Middle frontal gyrus (tissue), 1 donor: ENCODE results near the gene RSU1.

Experiments used
- DNase-seq: peaks from one replicate; pipeline ENCODE4 v3.0.0-alpha.2; 2015; ENCODE audit warnings: low spot score; ENCODE audit errors: extremely low spot score

The RSU1 gene

DNA sequence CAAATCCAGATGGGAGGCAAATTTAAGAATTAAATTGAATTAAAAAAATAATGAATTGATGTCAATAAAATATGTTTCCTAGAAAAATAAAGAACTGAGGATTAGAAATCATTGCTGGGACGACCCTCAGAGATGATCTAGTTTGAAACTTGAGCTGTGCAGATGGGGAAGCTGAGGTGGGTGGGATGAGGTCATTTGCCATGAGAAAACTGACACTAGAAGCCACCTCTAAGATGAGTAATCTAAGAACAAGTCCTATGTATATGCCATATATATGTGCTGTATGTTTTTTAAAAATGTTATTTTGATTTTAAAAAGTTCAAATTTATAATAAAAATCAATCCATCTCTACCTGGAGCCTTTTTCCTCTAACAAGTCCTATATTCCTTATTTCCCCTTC lies 135.7 kb downstream of the RSU1 start:
- DNase-seq = no peak

DNA sequence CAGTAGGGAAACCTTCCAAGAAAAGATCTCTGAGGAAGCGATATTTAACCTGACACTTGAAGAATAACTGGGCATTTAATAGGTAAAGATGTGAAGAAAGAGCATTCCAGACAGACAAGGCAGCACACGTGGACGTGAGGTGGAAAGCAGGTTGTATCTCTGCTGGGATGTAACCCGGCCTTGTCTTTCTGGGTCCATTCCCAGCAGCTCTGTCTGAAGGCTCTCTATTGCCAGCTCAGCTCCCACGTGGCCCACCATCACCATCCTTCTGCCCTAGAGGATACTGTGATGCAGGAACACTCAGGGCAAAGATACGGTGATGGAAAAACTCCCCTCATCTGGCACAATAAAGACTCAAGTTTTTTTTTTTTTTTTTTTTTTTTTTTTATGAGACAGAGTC lies 137.7 kb downstream of the RSU1 start:
- no peak for DNase-seq

DNA sequence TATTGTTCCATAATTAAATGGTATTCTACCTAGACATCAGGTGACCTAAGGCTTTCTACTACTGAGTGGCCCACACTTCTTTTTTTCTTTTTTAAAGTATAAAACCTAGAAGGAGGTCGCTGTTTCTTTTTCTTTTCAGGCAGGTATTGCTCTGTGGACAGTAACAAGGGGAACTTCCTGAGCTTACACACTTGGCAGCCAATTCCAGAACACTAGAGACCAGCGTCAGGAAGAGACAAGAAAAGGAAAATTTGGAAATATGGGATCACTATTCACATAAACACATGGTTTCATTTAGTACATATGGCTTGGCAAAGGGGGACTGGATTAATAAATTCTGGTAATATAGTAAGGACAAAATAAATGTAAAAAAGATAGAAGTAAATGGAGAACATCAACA lies 141.9 kb downstream of the RSU1 start:
- no peak for DNase-seq

DNA sequence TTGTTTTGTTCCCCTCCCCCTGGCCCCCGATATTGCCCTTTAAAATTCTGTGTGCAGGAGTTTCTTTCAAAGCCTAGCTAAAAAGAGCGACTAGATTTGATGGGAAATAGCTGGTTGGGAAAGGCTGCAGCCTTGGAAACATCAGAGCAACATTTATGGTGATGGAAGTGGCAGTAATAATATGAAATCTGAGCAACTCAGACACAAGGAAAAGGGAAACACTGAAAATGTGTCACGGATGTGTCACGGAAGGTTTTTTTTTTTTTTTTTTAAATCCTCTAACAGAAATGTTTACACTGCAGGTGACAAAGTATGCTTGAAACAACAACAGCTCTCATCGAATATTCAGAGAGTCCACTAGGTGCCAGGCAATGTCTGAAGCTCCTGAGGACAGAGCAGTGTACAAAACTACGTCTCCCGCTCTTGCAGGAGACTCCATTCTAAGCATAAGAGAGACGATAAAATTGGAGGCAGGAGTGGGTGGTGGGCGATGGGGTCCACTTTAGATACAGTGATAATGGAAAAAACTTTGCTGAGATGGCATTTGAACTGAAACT lies 143.0 kb downstream of the RSU1 start:
- DNase-seq = no peak

DNA sequence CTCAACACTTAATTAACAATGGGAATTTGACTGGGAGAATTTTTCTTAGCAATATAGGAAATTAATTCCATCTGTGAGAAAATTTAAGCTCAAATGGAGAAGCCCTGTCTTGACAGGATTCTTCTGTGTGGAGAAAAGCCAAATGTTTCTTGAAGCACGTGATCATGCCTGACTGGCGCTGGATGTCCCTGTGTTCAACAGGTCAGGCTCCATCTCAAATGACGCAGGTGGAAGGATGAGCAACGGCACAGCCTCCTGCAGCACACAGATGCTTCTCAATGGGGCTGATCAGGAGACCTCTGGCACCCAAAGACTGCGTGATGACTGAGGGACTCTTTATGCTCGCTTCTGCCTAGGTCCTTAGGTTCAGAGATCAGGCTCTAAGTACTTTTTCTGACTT lies 143.8 kb downstream of the RSU1 start:
- DNase-seq = no peak

DNA sequence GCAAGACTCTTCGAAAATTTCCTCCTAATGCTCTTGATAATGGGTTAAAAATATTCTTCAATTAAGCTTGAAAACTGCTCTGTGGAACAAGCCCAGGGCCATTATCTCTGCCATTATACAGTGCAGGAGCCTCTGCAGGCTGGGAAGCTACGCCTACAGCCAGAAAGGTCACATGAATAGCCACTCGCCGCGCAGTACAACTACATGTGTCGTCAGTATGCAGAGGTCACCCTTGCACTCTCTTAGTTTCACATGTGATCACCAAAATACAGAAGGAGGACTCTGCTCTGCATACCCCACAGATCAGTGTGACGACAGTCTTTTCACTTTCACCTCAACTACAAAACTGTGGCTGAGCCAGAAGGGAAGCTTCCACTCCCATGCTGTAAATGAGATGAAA lies 153.8 kb downstream of the RSU1 start:
- no peak for DNase-seq

DNA sequence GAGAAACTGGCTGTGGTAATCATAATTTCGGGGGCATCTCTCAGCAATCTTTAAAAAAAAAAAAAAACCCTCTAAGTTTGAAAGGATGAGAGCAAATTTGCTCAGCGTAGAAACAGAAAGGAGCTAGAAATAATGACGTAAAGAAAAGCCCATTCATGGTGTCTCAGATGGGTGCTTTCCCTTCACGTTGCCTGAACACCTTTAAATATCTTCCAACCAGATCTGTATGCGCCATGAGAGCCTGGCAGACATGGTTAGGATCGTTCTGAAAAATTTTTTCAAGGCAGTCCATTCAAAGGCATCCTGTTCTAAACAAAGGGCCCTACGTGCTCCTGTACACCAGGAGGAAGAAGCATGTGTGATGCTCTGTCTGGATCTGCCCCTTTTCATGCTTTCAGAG lies 154.3 kb downstream of the RSU1 start:
- DNase-seq = no peak

DNA sequence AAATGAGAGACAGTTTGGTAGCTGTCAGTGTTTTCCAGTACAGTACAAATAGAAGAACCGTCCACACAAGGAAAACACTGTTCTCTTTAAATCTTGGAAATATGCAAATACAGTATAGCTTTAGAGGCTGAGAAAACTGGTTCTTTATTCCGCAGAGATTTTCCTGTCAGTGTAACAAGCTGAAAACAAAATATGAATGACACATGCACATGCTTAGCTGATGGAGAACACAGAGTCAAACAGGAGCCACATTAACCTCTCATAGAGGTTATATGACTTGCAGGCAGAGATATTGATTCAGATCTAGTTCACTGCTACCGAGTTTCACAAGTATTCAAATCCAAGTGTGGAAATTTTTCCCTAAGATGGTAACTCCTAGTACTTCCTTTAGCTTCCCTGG lies 160.3 kb downstream of the RSU1 start:
- no peak for DNase-seq

DNA sequence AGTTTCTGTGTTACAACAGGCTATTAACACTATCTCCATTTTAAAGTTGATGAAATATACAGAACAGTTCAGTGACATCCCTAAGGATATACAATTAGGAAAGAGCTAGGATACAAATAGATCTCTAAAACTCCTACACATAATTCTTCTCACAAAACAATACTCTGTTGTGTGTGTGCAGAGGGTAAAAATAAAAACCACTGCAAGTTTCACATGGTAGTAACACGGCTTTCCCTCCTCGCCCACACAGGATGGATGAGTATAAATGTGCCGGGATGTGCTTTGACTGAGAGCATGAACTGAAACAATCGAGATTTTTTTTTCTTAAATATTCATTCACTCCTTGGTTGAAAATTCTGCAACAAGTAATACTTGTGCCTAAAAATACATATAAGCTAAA lies 164.0 kb downstream of the RSU1 start:
- no peak for DNase-seq

DNA sequence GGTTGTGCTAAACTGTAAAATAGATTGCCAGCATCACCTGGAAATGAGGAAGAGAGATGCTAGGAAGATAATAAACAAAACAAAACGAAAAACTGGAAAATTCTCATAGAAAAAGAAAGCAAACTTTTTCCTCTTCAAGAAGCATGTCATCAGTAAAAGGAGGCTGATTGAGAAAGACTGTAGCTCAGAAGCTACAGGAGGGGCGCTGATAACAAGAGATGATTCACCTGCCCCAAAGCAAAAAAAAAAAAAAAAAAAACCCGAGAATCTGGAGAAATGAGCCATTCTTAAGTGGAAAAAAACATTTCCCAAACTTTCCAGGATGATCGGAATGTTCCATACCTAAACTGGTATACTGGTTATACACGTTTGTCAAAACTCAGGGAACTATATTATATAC lies 165.1 kb downstream of the RSU1 start:
- DNase-seq = no peak

DNA sequence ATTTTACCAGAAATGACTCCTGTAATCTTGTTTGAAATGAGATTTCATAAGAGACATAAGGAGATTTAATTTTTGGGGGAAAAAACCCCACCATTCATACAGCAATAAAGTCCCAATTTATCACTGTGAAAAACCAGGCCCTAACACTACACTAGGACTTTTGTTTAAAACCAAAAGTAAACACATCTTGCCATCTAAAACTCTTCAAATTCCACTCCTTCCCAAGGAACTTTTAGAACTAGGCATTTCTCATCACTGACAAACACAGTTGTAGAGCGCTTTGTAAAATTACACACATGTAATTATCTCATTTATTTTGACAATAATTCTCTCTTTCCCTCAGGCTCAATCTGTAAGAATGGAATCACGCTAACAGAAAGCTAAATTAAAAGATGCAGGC lies 167.5 kb downstream of the RSU1 start:
- DNase-seq = no peak

DNA sequence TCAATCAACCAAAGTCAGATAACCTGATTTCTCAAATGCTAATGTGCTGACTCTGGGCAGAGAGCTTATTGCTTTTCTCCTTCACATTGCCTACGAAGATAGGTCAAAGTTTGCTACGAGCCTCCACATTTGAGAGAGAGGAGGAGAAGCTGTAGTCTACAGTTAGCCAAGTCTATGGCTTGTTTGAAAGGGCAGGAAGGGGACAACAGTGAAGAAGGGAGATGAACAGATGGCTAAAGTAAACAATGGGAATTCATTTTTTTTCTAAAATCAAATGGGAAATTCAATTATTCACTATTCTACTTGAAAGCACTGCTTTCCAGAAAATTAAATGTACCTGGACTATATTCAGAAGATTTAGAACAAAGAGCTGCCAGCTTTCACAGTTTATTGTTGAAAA lies 168.9 kb downstream of the RSU1 start:
- no peak for DNase-seq

DNA sequence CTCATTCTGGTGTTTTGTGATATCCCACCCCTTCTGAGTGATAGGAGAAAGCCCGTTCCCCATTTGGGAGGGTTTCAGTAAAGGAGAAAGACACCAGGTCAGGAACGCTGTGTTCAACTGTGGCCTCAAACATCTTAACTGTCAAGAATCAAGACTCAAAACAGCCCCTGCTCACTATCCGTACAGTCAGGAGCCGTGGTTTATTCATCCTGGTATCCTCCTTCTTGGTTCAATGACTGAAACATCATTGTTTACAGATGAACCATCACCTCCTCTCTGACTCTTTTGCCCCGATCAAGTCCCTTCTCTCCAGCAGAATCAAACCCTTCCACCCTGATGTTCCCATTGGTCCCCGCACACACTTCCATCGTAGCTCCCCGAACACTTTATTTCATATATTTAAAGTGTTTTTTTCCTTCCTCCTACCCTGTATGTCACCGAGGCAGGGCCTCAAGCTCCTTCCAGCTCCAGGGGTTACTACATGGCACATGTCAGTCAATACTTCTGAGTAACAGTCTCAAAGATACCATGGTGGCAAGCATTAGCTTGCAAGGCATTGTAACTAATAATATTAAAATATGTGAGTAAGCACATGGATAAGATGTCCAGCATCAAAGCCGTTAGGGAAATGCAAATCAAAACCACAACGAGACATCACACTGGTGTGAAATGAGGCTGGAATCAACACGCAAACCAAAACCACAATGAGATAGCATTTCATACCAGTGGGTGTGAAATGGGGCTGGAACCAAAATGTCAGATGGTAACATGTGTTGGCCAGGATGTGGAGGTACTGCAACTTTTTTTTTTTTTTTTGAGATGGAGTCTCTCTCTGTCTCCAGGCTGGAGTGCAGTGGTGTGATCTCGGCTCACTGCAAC lies 170.8 kb downstream of the RSU1 start:
- DNase-seq = no peak

DNA sequence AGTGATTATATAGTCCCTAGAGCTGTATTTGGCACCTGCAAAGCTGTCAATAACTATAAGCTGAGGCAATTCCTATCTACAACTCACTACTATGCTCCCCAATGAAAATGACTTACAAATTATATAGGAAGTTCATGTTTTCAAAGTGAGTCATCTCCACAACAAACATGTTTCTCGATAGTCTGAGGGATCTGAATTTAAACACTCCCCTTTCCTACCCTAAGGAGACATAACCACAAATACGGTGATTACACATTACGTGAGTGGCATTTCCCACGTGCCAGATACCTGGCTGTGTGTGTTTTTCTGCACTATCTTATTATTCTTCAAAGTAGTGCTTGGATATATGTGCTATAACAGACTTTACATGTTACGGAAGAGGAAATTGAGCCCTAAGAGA lies 173.1 kb downstream of the RSU1 start:
- DNase-seq = no peak

DNA sequence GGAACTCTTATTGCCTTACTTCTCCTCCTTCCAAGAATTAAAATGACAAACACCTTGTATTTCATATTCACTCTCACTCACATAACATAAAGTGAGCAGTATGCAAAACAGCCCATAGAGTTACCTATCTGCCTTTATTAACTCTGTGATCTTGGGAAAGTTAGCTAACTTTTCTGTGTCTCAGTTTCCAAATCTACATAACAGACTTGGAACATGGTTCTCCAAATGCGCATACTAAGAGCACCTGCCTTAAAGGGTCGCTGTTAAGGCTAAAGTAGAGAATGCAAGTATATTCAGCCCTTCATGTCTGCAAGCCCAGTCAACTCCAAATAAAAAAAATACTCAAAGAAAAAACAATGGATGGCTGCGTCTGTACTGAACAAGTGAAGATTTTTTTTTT lies 173.7 kb downstream of the RSU1 start:
- no peak for DNase-seq

DNA sequence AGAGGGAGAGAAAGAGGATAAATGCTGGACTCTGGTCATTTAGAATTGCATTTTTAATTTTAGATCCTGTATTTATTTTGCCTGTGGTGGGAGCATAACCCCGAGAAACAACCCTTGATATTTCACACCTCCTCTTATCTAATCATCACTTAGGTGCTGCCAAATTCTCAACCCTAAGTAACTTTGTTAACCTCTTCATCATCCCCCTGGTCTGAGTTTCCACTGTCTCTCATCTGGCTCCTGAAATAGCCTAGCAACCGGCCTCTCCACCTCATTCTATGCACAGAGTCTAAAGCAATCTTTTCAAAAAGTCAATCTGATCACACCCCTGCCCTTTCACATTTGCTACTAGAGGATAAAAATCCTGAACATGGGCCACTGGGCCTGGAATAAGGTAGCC lies 177.1 kb downstream of the RSU1 start:
- no peak for DNase-seq

DNA sequence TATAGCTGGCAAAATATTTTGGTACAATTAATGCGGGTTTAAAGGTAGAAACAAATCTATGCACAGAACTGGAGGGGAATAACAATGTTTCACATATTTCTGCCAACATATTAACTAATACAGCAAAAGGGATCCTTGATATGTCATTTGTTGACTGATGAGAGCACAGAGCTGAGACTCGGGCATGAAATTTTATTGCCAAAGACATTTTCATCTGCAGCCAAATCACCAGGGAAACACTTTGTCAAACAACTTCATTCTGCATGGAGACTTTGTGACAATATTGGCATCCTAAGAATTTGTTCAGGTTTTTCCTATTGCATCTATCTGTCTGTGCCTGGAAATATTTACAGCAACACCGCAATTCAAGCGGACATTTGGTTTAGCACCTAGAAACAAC lies 177.8 kb downstream of the RSU1 start:
- DNase-seq = no peak

DNA sequence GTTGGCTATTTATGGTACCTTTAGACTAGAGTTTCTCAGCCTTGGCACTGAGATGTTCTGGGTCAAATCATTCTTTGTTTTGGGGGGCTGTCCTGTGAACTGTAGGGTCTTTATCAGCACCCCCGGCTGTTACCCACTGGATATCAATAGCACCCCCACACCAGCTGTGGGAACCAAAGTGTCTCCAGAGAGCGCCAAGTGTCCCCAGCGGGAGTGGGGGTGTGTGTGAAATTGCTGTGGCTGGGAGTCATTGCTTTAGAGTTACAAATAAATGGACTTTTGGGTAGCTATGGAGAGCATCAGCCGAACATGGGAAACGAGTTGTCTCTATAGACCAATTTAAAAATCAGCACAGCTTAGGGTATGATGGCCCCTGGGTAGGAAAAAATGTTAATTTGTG lies 184.2 kb downstream of the RSU1 start:
- no peak for DNase-seq

DNA sequence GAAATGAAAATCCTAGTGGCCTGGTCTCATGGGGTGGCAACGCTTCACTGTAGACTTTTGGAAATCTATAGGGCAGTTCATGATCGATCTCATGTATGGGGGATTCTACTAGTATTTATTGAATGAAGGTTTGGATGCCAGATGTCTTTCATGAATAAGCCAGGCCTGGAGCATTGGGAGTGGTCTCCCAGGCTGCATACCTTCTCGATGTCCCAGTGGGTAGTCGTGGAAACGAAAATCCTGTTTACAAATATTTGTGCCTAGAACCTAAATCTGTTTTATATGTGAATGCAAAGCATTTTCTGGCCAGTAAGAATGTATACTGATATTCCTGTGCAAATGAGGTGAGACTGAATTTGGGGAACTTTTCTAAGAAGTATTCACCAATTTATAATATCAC lies 190.5 kb downstream of the RSU1 start:
- DNase-seq = no peak

DNA sequence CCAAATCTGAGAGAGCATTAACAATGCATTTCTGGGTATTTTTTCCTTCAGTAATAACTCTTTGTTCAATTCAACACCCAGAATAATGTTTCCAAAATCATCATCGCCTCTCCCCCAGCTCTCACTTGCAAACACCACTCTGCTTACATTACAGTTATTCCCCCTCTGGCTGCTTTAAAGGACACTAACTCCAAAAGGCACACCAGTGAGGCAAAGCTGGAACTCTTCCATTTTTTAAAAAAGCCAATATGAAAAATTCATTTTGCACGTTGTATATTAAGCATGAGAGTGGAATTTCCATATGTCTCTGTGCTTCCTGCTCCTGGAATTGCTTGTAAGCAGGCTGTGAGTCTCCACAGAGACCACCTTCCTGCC lies 204.3 kb downstream of the RSU1 start:
- no peak for DNase-seq

DNA sequence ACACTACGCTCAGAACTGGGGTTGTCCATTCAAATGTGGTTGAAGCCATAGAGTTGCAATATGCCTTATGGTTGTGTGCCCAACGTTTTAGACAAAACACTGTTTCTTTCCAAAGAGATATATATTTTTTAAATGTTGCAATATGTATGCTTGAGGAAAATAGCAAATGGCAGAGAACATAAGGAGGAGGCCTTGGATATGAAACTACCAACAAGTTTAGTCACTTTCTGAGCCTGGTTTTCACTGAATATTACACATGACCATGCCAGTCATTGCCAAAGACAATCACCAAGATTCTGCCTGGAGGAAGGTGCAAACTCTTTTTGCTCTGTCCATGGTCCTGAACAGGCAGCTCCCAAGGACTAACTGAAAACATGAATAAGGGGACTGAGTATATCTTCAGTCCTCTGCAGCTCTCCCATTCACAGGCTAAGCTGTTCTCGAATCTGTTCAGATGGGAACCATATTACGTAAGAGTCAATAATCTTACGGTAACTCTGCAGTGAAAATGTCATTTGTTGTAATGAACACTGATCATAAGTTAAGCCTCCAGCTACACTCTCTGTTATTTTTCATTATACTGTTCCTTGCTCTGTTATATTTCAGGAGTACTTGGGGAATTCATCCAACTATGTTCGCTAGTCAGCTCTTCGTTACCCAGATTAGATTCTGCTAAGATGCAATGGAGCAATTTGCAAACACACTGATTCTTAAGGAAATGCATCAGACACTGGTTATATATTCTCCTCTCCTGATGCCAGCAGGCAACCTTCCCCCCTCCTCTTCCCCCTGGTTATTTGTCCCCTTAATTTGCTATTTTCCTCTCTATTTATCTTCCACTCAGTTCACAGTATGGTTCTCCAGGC lies 204.9 kb downstream of the RSU1 start:
- no peak for DNase-seq

DNA sequence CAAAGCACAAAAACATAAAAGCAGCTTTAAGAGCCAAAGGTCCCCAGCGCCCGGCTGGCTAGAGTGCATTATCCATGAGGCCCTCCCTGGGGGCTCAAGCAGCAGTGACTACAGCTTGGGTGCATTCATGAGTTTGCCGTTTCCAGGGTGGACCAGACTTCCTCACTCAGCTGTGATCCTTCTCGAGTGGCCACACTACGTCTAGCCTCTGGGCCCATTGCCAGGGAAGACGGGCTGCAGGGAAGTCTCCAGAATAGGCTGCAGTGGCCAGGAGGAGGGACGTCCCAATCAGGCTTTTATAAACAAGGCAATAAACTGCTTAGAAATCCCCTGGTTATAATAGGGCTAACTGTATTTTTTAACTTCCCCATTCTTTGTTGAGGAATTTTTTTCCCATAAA lies 206.2 kb downstream of the RSU1 start:
- no peak for DNase-seq
